ENCODE measurements around the gene BTBD17. TPM values are rescaled to one million over a fixed set of nuclear protein-coding genes. Genes with fewer than 3 reads are reported as not detected.

BTBD17 gene
- total and polyA plus RNA-seq, 2 of the 8 experiments (the other 6 are each of a cell fraction or from before 2014, with no cell fraction given), result 7.0 to 14.8 TPM

GRCh38 chr17:74343121-74343520 lies 18.5 kb downstream of the BTBD17 start:
- no peak overlapping the region for H2AK5ac ChIP-seq (ENCODE audit: low read depth, low read length)
- no peaks in the 10 kb centered on the region for H3K79me2 ChIP-seq (ENCODE audit: control insufficient read depth in 1 of 2, insufficient read depth in 2 of 2, low read length in 2 of 2)
- no peak overlapping the region for H3K18ac ChIP-seq (ENCODE audit: extremely low read depth, low read length)
- peaks cover 0 to 2% (median 0%) of the 10 kb centered on the region in 4 experiments; a peak in 2 of 7 replicates for H3K27me3 ChIP-seq (replicated peaks in 1 of 4; ENCODE audit: control insufficient read depth in 3 of 4, extremely low read depth in 1 of 4, insufficient read depth in 3 of 4, low read length in 3 of 4)
- H3K79me1 ChIP-seq (ENCODE audit: low read depth, low read length), result no peaks in the 10 kb centered on the region
- 90% methylated on average over 8 of the region's 8 CpGs; no CpG with 5 or more reads in 1 of the 2 experiments for WGBS, 2 experiments (ENCODE audit: extremely low coverage in 1 of 2, insufficient coverage in 1 of 2, insufficient read length in 1 of 2, insufficient replicate concordance in 2 of 2, low coverage in 1 of 2, low lambda C conversion rate in 2 of 2, missing lambda C conversion rate in 1 of 2)
- no peak overlapping the region for H4K8ac ChIP-seq (ENCODE audit: extremely low read depth, insufficient read depth, low read length)
- H3K56ac ChIP-seq (replicated peaks; ENCODE audit: insufficient read length, low read depth, low read length), result no peak overlapping the region
- H2BK12ac ChIP-seq (ENCODE audit: low read depth, low read length), result peak overlapping the region; percentile 60; the same call in 1 of the 2 replicates
- no peak overlapping the region for H4K5ac ChIP-seq (ENCODE audit: insufficient read length, low read depth, low read length)
- no peak overlapping the region for H3K4ac ChIP-seq (replicated peaks; ENCODE audit: insufficient read length, low read depth, low read length)
- DNase-seq (ENCODE audit: low read depth in 1 of 2, low spot score in 2 of 2) (no peak), FAIRE-seq (no peak)
- H4K91ac ChIP-seq (replicated peaks; ENCODE audit: insufficient read length, low read length), result peak overlapping the region; percentile 46
- no peak overlapping the region for H3K4me3 ChIP-seq (ENCODE audit: extremely low read depth in 1 of 4, insufficient read depth in 2 of 4, low read depth in 3 of 4, low read length in 4 of 4)
- CTCF ChIA-PET (ENCODE audit: partially characterized antibody), result interaction anchor here (1.2 to 11.2 kb wide), 4 partner anchors 10 to 223 kb away, joined by 3 to 114 read pairs (median 10); partner anchors contain the start of gene GPR142
- TF ChIP-seq KDM1A (IDR thresholded peaks at IDR 0.05; ENCODE audit: borderline replicate concordance, low read length) (peak; percentile 52; the same call in 1 of the 2 replicates), EZH2 (IDR thresholded peaks at IDR 0.05; ENCODE audit: low read depth, low read length, severe bottlenecking) (no peak)
- no peak overlapping the region for H2BK120ac ChIP-seq (replicated peaks; ENCODE audit: low read depth, low read length)
- H2BK15ac ChIP-seq (ENCODE audit: low read length), result no peak overlapping the region; the same call in 1 of the 2 replicates
- H3K36me3 ChIP-seq (ENCODE audit: control insufficient read depth in 2 of 4, insufficient read depth in 4 of 4, low read length in 3 of 4), result no peaks in the 10 kb centered on the region
- no peak overlapping the region for H2BK20ac ChIP-seq (ENCODE audit: low read length)
- no peak overlapping the region for H3K14ac ChIP-seq (ENCODE audit: insufficient read length)
- H4K20me1 ChIP-seq (replicated peaks in 1 of 2; ENCODE audit: control insufficient read depth in 1 of 2, insufficient read depth in 2 of 2, low read length in 2 of 2), result no peaks in the 10 kb centered on the region
- POLR2A ChIA-PET (ENCODE audit: partially characterized antibody), result interaction anchor here (1.2 kb wide), 1 partner anchor 16 kb away, joined by 3 read pairs; no protein-coding TSS in a partner anchor
- H3K9me3 ChIP-seq (ENCODE audit: insufficient read depth in 2 of 2, low read depth in 1 of 2, low read length in 1 of 2), result no peaks in the 10 kb centered on the region
- no peak overlapping the region for H3K27ac ChIP-seq (ENCODE audit: low read depth, low read length)
- no peak overlapping the region for H3K9ac ChIP-seq (replicated peaks in 1 of 4; ENCODE audit: extremely low read depth in 1 of 4, low read depth in 3 of 4, low read length in 3 of 4)
- H2BK5ac ChIP-seq (ENCODE audit: low read depth, low read length), result no peak overlapping the region
- no peak overlapping the region for H3K23ac ChIP-seq (ENCODE audit: insufficient read length)
- H3K23me2 ChIP-seq (ENCODE audit: low read depth, low read length), result no peaks in the 10 kb centered on the region
- no peak overlapping the region for H3K4me2 ChIP-seq (ENCODE audit: insufficient read depth in 1 of 2, low read depth in 2 of 2, low read length in 2 of 2)
- peaks cover 0 to 16% (median 9%) of the 10 kb centered on the region in 4 experiments; a peak in 5 of 7 replicates for H3K4me1 ChIP-seq (replicated peaks in 1 of 4; ENCODE audit: control insufficient read depth in 3 of 4, insufficient read depth in 4 of 4, low read length in 3 of 4)
- H2AFZ ChIP-seq (ENCODE audit: low read length), result no peak overlapping the region
